B cell (primary cell): ENCODE measurements around the gene TCP10L.

Source experiments
- CTCF ChIP-seq: fragments of 200-600 bp; IDR thresholded peaks from one replicate; pipeline ENCODE4 v1.8.0; 2022; ENCODE audit warnings: antibody characterized with exemption, mild to moderate bottlenecking
- EZH2 ChIP-seq: IDR thresholded peaks from 2 replicates; pipeline ENCODE4 v1.6.1; 2012; ENCODE audit warnings: borderline replicate concordance, low read depth, mild to moderate bottlenecking, moderate library complexity, low read length; ENCODE audit not compliant: insufficient read depth, poor library complexity, severe bottlenecking

GRCh38 chr21:32562426-32562825, 22.9 kb downstream of the TCP10L start:
- TF ChIP-seq CTCF (no peak), EZH2 (no peak)
